ENCODE results near the gene CDCA7L.
"Not testable (repeated sequence)": the region's sequence is repeated elsewhere in the genome, so short reads cannot be mapped to it uniquely, and the experiment has no call there.

The CDCA7L gene

DNA sequence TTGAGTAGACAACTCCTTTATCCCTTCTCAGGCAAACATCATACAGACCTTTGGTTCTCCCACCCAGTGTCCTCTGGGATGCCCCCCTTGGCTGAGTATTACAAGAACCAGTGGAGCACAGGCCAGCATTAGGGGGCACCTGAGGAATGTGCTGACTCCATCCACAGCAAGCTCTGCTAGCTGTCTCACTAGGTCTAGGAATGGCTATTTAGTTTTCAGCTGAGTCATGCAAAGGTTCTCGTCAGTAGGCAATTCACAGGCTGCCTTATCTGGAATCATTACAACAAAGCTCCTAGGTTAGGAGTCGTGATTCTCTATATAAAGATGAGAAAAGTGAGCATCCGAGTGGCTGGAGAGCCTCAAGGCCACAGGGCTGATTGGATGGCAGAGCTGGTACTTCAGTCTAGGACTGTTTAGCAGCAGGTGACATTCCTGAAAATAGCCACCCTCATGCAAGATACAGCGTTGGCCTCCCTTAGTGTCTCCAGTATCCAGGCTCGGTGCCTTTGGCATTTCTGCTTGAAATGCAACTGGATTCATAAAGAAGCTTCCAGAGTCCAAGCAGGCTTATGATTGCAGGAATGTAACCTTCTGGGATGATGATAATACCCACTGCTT is 75.8 kb downstream of the CDCA7L start:
- ATAC-seq (ENCODE audit: low read depth) (no peak), DNase-seq (ENCODE audit: low spot score in 2 of 2) (no peak)
- H3K9me3 Mint-ChIP-seq, result no peaks in the 10 kb centered on the region
- no peaks in the 10 kb centered on the region for H3K27me3 Mint-ChIP-seq
- H3K36me3 Mint-ChIP-seq, result peaks cover 8% of the 10 kb centered on the region
- no peak overlapping the region for H3K27ac Mint-ChIP-seq
- H3K4me1 Mint-ChIP-seq, result peaks cover 8% of the 10 kb centered on the region
- no peak overlapping the region for H3K4me3 Mint-ChIP-seq

DNA sequence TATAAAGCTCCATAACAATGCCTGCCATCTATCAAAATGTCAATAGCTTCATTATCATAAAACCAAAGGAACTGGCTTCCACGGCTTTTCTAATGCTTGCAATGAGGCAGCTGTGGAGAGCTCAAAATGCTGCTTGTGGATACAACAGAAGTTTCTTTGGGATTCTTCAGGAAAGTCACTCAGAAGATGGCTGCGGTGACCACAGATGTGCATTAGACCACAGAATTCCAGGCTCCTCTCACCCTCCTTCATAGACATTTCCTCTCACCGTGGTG is 77.2 kb downstream of the CDCA7L start:
- Mint-ChIP-seq H3K4me1 (peaks cover 8% of the 10 kb centered on the region), H3K27ac (no peak overlapping the region), H3K4me3 (no peak overlapping the region), H3K27me3 (no peaks in the 10 kb centered on the region), H3K36me3 (peaks cover 5% of the 10 kb centered on the region), H3K9me3 (no peaks in the 10 kb centered on the region)
- ATAC-seq (ENCODE audit: low read depth) (no peak), DNase-seq (ENCODE audit: low spot score in 2 of 2) (no peak)

DNA sequence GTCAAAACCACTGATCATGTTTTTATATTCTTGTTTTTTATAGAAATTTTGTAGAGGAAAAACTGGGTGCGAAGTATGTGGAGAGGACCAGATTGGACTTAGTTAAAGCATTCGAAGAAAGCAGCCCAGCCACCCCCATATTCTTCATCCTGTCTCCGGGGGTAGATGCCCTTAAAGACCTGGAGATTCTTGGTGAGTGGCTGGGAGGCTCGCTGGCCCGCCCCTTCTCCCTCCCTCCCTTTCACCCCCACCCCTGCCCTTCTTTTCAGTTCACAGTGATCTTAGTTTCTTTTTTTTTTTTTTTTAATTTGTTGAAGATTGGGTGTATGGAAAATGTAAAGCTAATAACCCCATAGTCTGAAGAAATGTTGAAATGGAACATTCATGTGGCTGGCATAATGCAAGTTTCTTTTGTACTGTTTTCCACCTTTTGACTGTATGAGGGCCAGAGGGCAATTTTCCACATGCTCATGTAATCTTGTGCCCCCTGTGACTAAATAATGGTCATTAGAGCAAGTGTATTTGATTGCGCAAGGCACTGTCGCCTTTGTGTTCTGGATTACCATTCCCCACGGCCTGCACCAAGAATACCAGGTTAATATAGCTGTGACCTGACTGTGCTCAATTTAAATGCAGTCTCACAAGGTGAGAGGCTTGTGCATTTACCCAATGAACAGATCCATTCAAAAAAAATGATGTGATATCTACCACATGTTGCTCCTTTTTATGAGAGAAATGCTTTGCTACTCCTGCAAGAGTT is 77.7 kb downstream of the CDCA7L start:
- no peak overlapping the region for H3K4me3 Mint-ChIP-seq
- H3K36me3 Mint-ChIP-seq, result peaks cover 2% of the 10 kb centered on the region
- ATAC-seq (ENCODE audit: low read depth), result no peak
- DNase-seq (ENCODE audit: low spot score in 2 of 2), result no peak
- peaks cover 8% of the 10 kb centered on the region for H3K4me1 Mint-ChIP-seq
- no peak overlapping the region for H3K27ac Mint-ChIP-seq
- no peaks in the 10 kb centered on the region for H3K9me3 Mint-ChIP-seq
- H3K27me3 Mint-ChIP-seq, result no peaks in the 10 kb centered on the region

DNA sequence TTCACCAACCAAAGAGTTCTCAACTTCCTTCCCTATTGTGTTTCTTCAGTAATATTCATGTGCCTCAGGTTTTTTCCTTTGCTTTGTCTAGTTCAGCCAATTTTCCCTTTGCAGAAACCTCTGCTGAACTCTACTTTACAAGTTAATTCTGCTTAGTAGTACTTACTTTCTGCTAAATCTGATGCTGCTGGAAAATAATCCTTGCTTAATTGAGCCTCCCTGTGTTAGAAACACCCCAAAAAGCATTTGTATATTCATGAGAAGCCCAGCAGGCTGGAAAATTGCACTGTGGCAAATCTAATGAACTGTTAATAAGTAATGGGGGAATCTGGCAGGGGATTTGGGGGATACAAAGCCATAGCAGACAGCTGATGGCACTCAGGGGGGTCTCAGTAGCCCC is 78.5 kb downstream of the CDCA7L start:
- Mint-ChIP-seq H3K27me3 (no peaks in the 10 kb centered on the region), H3K36me3 (no peaks in the 10 kb centered on the region), H3K4me3 (no peak overlapping the region), H3K27ac (no peak overlapping the region), H3K4me1 (peaks cover 8% of the 10 kb centered on the region), H3K9me3 (no peaks in the 10 kb centered on the region)
- ATAC-seq (ENCODE audit: low read depth) (no peak), DNase-seq (ENCODE audit: low spot score in 2 of 2) (no peak)

DNA sequence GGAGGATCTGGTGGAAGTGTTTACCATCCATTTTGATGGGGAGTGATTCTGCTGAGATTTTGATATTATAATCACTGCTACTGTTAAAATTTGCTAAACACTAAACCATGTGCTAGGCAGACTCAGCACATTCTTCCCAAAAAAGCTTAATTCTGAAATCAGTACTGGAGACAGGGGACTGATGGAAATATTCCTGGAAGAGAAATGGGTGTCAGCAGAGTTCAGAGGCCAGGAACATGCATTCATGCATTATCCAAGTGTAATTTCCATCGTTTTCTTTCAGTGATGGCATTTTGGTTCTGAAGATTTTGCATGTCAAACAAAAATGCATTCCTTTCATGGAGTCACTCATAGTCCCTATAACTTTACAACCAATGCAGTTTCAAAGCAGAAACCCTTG is 79.0 kb downstream of the CDCA7L start:
- DNase-seq (ENCODE audit: low spot score in 2 of 2) (no peak), ATAC-seq (ENCODE audit: low read depth) (no peak)
- H3K27ac Mint-ChIP-seq, result no peak overlapping the region
- no peaks in the 10 kb centered on the region for H3K36me3 Mint-ChIP-seq
- peaks cover 8% of the 10 kb centered on the region for H3K4me1 Mint-ChIP-seq
- H3K4me3 Mint-ChIP-seq, result no peak overlapping the region
- H3K27me3 Mint-ChIP-seq, result no peaks in the 10 kb centered on the region
- no peaks in the 10 kb centered on the region for H3K9me3 Mint-ChIP-seq

DNA sequence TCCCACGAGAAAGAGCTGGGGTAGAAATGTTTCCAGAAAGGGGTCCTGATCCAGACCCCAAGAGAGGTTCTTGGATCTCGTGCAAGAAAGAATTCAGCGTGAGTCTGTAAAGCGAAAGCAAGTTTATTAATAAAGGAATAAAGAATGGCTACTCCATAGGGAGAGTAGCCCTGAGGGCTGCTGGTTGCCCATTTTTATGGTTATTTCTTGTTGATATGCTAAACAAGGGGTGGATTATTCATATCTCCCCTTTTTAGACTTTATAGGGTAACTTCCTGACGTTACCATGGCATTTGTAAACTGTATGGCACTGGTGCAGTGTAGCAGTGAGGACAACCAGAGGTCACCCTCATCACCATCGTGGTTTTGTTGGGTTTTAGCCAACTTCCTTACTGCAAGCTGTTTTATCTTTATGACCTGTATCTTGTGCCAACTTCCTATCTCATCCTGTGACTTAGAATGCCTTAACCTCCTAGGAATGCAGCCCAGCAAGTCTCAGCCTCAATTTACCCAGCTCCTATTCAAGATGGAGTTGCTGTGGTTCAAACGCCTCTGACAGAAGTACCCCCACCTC is 80.0 kb downstream of the CDCA7L start:
- not testable (repeated sequence) for H3K27me3 Mint-ChIP-seq; H3K36me3 Mint-ChIP-seq; H3K27ac Mint-ChIP-seq; H3K9me3 Mint-ChIP-seq; H3K4me3 Mint-ChIP-seq; ATAC-seq (ENCODE audit: low read depth); DNase-seq (ENCODE audit: low spot score in 2 of 2); H3K4me1 Mint-ChIP-seq

DNA sequence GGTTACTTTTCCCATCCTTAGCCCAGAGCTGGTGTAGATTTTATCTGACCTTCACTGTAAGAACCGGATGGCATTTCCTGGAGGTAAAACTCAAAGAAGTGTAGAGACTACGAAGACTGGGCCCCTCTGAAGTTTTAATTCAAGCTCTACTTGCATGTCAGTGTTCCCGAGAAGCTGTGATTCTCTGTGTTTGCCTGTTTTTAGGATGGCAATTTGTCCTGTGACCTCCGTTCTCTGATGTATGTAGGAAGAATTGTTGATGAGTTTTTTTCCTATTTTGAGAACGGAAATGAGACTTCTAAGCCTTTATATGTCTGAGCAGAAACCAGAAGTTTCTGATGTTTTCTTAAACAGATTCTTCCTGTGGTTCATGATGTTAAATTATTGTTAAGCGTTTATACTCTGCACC is 94.1 kb downstream of the CDCA7L start:
- Mint-ChIP-seq H3K9me3 (peaks cover 3% of the 10 kb centered on the region), H3K36me3 (peaks cover 3% of the 10 kb centered on the region), H3K27me3 (peaks cover 9% of the 10 kb centered on the region), H3K27ac (no peak overlapping the region), H3K4me1 (no peaks in the 10 kb centered on the region), H3K4me3 (no peak overlapping the region)
- DNase-seq (ENCODE audit: low spot score in 2 of 2) (no peak), ATAC-seq (ENCODE audit: low read depth) (no peak)
